Endothelial cell of umbilical vein (primary cell): ENCODE results near the gene TMEM178B. TPM values are rescaled to one million over a fixed set of nuclear protein-coding genes. Genes with fewer than 3 reads are reported as not detected.

ENCODE experiments used
- BruUV-seq: library from RNA; stranded (reverse); fragments of 400-500 nt; replicated peaks from 2 replicates; lab custom pipeline; 2021; lab: Mats Ljungman, UMichigan
- CTCF ChIA-PET: fragments of 300-600, 350-600 bp; sonication (Branson Sonifier 250); formaldehyde crosslinking; loops from one replicate; lab custom pipeline; 2021; ENCODE audit warnings: antibody characterized with exemption, inconsistent platforms; lab: Charles Lee
- POLR2A ChIA-PET: fragments of 300-600, 350-600 bp; sonication (Branson Sonifier 250); formaldehyde crosslinking; loops from one replicate; lab custom pipeline; 2021; ENCODE audit warnings: antibody characterized with exemption, inconsistent platforms; lab: Charles Lee
- DNase-seq: peaks from one replicate; pipeline ENCODE4 v3.0.0-alpha.2; 2011; ENCODE audit warnings: low read depth, low spot score
- FAIRE-seq: peaks from 2 replicates; lab custom pipeline; 2011; peaks lifted over from hg19 to GRCh38; lab: Jason Lieb, UNC
- H2AFZ ChIP-seq: 2 replicates; pipeline ENCODE4 v1.6.0; 2012; ENCODE audit warnings: low read depth, low read length, control low read depth, inconsistent platforms
- H3K27ac ChIP-seq: 2 replicates; pipeline ENCODE4 v1.5.1; 2011; ENCODE audit warnings: low read depth, mild to moderate bottlenecking, control low read depth, low read length, moderate library complexity; ENCODE audit not compliant: insufficient read depth
- H3K27me3 ChIP-seq, 2 experiments: 2 replicates each; pipeline versions ENCODE4 v1.6.0 to v1.6.1; 2011; ENCODE audit warnings: low read length in 2 of 2, mixed read lengths in 1 of 2; ENCODE audit not compliant: control insufficient read depth in 2 of 2, insufficient read depth in 2 of 2
- H3K36me3 ChIP-seq, 2 experiments: 2 replicates in 1 of 2; 3 replicates in 1 of 2; pipeline ENCODE4 v1.5.1; 2011; ENCODE audit warnings: low read length in 2 of 2, mild to moderate bottlenecking in 1 of 2, moderate library complexity in 1 of 2; ENCODE audit not compliant: control insufficient read depth in 2 of 2, insufficient read depth in 2 of 2; ENCODE audit errors: extremely low read depth in 1 of 2
- H3K4me1 ChIP-seq: 3 replicates; pipeline ENCODE4 v1.5.1; 2011; ENCODE audit warnings: mild to moderate bottlenecking, low read length; ENCODE audit not compliant: control insufficient read depth, insufficient read depth; ENCODE audit errors: extremely low read depth
- H3K4me2 ChIP-seq: 2 replicates; pipeline ENCODE4 v1.6.1; 2011; ENCODE audit warnings: low read length, control low read depth, mixed read lengths; ENCODE audit not compliant: insufficient read depth
- H3K4me3 ChIP-seq, 3 experiments: fragments of 200-600 bp in 1 of 3; sonication (generic), shearing (Covaris generic) in 1 of 3; replicated peaks in 1 of 3; 2 replicates each; pipeline ENCODE4 v1.5.1; 2011 to 2016; ENCODE audit warnings: control low read depth in 3 of 3, low read length in 3 of 3, mild to moderate bottlenecking in 2 of 3, inconsistent platforms in 1 of 3, low read depth in 1 of 3, moderate library complexity in 1 of 3; ENCODE audit not compliant: insufficient read depth in 1 of 3
- H3K79me2 ChIP-seq: 2 replicates; pipeline ENCODE4 v1.6.0; 2012; ENCODE audit warnings: low read length, inconsistent platforms; ENCODE audit not compliant: control insufficient read depth, insufficient read depth
- H3K9ac ChIP-seq: replicated peaks from 2 replicates; pipeline ENCODE3; 2011; ENCODE audit warnings: low read length, control low read depth; ENCODE audit not compliant: insufficient read depth; ENCODE audit errors: extremely low read depth
- H3K9me1 ChIP-seq: replicated peaks from 3 replicates; pipeline ENCODE4 v1.6.0; 2011; ENCODE audit warnings: mild to moderate bottlenecking, low read length; ENCODE audit not compliant: control insufficient read depth, insufficient read depth; ENCODE audit errors: extremely low read depth
- H3K9me3 ChIP-seq: replicated peaks from 2 replicates; pipeline ENCODE4 v1.5.1; 2012; ENCODE audit warnings: low read length, inconsistent platforms; ENCODE audit not compliant: control insufficient read depth, insufficient read depth
- H4K20me1 ChIP-seq: replicated peaks from 2 replicates; pipeline ENCODE3; 2011; ENCODE audit warnings: mild to moderate bottlenecking, low read length; ENCODE audit not compliant: control insufficient read depth, insufficient read depth; ENCODE audit errors: extremely low read depth
- CTCF ChIP-seq, 2 donors: IDR thresholded peaks; 1 replicate in 1 of 2; 2 replicates in 1 of 2; pipeline ENCODE4 v1.5.1; 2011; ENCODE audit warnings: low read length in 2 of 2, mild to moderate bottlenecking in 2 of 2, moderate library complexity in 2 of 2, control low read depth in 1 of 2, inconsistent platforms in 1 of 2, low read depth in 1 of 2; ENCODE audit not compliant: insufficient read depth in 1 of 2; ENCODE audit errors: extremely low read depth in 1 of 2
- EZH2 ChIP-seq: IDR thresholded peaks from 2 replicates; pipeline ENCODE4 v1.6.1; 2012; ENCODE audit warnings: borderline replicate concordance, low read depth, mild to moderate bottlenecking, moderate library complexity, low read length, inconsistent platforms; ENCODE audit not compliant: severe bottlenecking
- FOS ChIP-seq: IDR thresholded peaks from 2 replicates; pipeline ENCODE4 v1.6.1; 2011; ENCODE audit warnings: mild to moderate bottlenecking, low read length, moderate library complexity, borderline replicate concordance; ENCODE audit not compliant: insufficient read depth
- GATA2 ChIP-seq: IDR thresholded peaks from 2 replicates; pipeline ENCODE4 v1.7.0; 2011; ENCODE audit warnings: low read depth, mild to moderate bottlenecking, moderate library complexity, mixed read lengths, low read length; ENCODE audit not compliant: insufficient read length, insufficient read depth
- JUN ChIP-seq: IDR thresholded peaks from 2 replicates; pipeline ENCODE4 v1.6.1; 2011; ENCODE audit warnings: borderline replicate concordance, low read depth; ENCODE audit not compliant: insufficient read length, insufficient read depth
- MAX ChIP-seq: IDR thresholded peaks from 2 replicates; pipeline ENCODE4 v1.6.1; 2011; ENCODE audit not compliant: insufficient read depth, insufficient read length
- MYC ChIP-seq: IDR thresholded peaks from one replicate; pipeline ENCODE4 v1.6.1; 2011; ENCODE audit warnings: mild to moderate bottlenecking, low read depth, low read length
- POLR2A ChIP-seq: IDR thresholded peaks from 2 replicates; pipeline ENCODE4 v1.6.1; 2012; ENCODE audit warnings: low read depth, mild to moderate bottlenecking, control low read depth, low read length
- POLR2AphosphoS5 ChIP-seq: IDR thresholded peaks from 2 replicates; pipeline ENCODE4 v1.6.1; 2012; ENCODE audit warnings: low read depth, mild to moderate bottlenecking, control low read depth, low read length, moderate library complexity; ENCODE audit not compliant: insufficient read depth
- dilution Hi-C: fragments of 300-500 bp; cut with MboI; formaldehyde crosslinking; loops from one replicate; pipeline ENCODE4 v1.15.0; 2019; ENCODE audit warnings: low sequenced_read_pairs; ENCODE audit not compliant: extremely low pct_ligation_motif_present
- intact Hi-C: fragments of 100-400 bp; cut with micrococcal nuclease; formaldehyde crosslinking; loops from one replicate; pipeline ENCODE4 v1.10.0; 2022
- polyA plus RNA-seq, 4 experiments: library from polyadenylated mRNA; depleted of rRNA in 3 of 4; stranded (reverse) in 3 of 4; unstranded in 1 of 4; fragments of >200 nt; gene quantifications; 2 replicates each; pipeline versions ENCODE4 v1.2.1 to v1.2.3, GENCODE V29; 2011 to 2012; ENCODE audit warnings: missing spikeins in 1 of 4
- total RNA-seq: library from RNA; stranded (reverse); gene quantifications from 2 replicates; pipeline ENCODE4 v1.2.3, GENCODE V29; 2021

Gene TMEM178B
- total and polyA plus RNA-seq, 2 donors (not counting 3 experiments of a cell fraction or from before 2014, with no cell fraction given) = not detected

- H3K9me3 ChIP-seq = no peaks in the 10 kb centered on the region
- no peaks in the 10 kb centered on the region for H4K20me1 ChIP-seq
- H3K36me3 ChIP-seq = no peaks in the 10 kb centered on the region
- POLR2A ChIA-PET = no interaction called here
- FAIRE-seq (no peak), DNase-seq (no peak)
- no peaks in the 10 kb centered on the region for H3K4me1 ChIP-seq
- no peak overlapping the region for H3K4me2 ChIP-seq
- H3K9me1 ChIP-seq = no peaks in the 10 kb centered on the region
- H2AFZ ChIP-seq = no peak overlapping the region
- H3K4me3 ChIP-seq = no peak overlapping the region
- no peaks in the 10 kb centered on the region for H3K27me3 ChIP-seq
- dilution Hi-C loops = no loop called here
- H3K9ac ChIP-seq = no peak overlapping the region
- no peak overlapping the region for H3K27ac ChIP-seq
- no TSS peak for BruUV-seq
- no peaks in the 10 kb centered on the region for H3K79me2 ChIP-seq
- intact Hi-C loops = no loop called here
- CTCF ChIA-PET = interaction anchor here (1.6 kb wide), 1 partner anchor 11 kb away, joined by 6 read pairs; no protein-coding TSS in a partner anchor
- TF ChIP-seq FOS = no peak
- TF ChIP-seq POLR2AphosphoS5 = no peak
- TF ChIP-seq CTCF (IDR thresholded peaks at IDR 0.05; ENCODE audit: extremely low read depth in 1 of 2, insufficient read depth in 1 of 2, low read depth in 1 of 2, low read length in 2 of 2) = no peak
- TF ChIP-seq POLR2A = no peak
- TF ChIP-seq JUN = no peak
- no peak for TF ChIP-seq MYC
- no peak for TF ChIP-seq EZH2
- no peak for TF ChIP-seq MAX
- no peak for TF ChIP-seq GATA2
These were observed 448.9 kb downstream of the TMEM178B start for GRCh38 chr7:141522657-141523342.
